ENCODE results near the gene LRFN2.

LRFN2 gene

DNA sequence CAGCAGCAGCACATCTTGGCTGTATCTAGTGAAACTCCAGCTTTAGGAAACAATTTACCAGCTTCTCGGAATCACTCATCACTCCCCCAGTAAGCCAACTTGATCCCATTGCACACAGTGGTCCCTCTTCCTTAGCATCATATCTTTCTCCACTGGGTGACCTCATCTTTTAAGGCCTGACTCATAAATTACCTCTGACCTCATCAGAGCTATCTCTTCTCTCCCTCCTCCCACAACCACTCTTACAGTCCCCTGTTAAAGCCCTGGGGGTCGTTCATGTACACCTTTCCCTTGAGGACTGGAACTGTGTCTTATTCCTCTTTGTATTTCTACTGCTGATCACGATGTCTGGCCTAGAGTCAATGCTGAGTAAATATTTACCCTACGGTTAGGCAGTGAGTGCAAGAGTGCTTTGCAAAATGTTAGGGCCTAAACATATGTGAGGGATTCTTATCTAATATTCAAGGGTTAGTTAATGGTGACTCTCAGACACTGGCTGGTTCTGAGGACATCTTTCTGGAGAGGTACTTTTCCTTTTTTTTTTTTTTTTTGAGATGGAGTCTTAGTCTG, 187.2 kb downstream of the LRFN2 start:
- TF ChIP-seq Cebpa-rat (IDR thresholded peaks at IDR 0.05): no peak
- Histone ChIP-seq H3K9ac (no peak overlapping the region), H3K4me3 (no peak overlapping the region), H3K4me1 (no peaks in the 10 kb centered on the region), H3K4me2 (no peak overlapping the region), H3K27me3 (no peaks in the 10 kb centered on the region), H4K20me1 (no peaks in the 10 kb centered on the region), H3K36me3 (no peaks in the 10 kb centered on the region), H3K9me3 (replicated peaks in 1 of 11) (0 out of 22 replicates have a peak, but pooled peaks cover 0 to 6% (median 0%) of the 10 kb centered on the region in 11 experiments), H3K27ac (no peak overlapping the region)

DNA sequence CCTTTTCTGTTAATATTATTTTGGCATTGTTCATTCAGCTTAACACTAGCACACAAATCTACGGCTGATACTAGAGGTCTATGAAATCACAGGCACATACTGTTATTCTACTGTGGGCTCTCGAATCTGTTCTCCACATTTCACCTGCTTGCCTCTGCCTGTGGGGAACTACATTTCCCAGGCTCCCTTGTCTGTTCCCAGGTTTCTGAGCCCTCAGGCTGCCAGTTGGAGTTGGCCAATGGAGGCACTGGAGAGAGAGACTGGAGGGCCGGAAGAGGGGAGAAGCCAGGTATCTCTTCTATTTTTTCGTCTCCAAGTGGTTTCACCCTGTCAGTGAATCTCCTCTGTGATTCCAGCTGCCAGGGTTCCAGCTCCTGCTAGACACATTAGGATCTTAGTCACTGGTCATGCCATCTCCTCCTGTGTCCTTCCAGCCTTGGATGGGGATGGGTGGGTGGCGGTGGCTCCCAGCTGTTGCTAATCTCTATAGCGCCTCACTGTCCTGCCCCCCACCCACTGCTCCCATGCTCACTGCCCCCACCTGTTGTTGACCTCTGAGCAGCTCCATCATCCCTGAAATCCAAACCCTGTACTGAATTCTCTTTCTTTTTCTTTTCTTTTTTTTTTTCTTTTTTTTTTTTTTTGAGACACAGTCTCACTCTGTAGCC, 188.2 kb downstream of the LRFN2 start:
- TF ChIP-seq Cebpa-rat (IDR thresholded peaks at IDR 0.05): no peak
- H3K4me3 ChIP-seq: no peak overlapping the region
- no peak overlapping the region for H3K4me2 ChIP-seq
- H3K4me1 ChIP-seq: no peaks in the 10 kb centered on the region
- no peaks in the 10 kb centered on the region for H3K36me3 ChIP-seq
- H3K27me3 ChIP-seq: no peaks in the 10 kb centered on the region
- H3K9me3 ChIP-seq (replicated peaks in 1 of 11): 0 out of 22 replicates have a peak, but pooled peaks cover 0 to 6% (median 0%) of the 10 kb centered on the region in 11 experiments
- H3K9ac ChIP-seq: no peak overlapping the region
- H3K27ac ChIP-seq: no peak overlapping the region
- H4K20me1 ChIP-seq: no peaks in the 10 kb centered on the region

DNA sequence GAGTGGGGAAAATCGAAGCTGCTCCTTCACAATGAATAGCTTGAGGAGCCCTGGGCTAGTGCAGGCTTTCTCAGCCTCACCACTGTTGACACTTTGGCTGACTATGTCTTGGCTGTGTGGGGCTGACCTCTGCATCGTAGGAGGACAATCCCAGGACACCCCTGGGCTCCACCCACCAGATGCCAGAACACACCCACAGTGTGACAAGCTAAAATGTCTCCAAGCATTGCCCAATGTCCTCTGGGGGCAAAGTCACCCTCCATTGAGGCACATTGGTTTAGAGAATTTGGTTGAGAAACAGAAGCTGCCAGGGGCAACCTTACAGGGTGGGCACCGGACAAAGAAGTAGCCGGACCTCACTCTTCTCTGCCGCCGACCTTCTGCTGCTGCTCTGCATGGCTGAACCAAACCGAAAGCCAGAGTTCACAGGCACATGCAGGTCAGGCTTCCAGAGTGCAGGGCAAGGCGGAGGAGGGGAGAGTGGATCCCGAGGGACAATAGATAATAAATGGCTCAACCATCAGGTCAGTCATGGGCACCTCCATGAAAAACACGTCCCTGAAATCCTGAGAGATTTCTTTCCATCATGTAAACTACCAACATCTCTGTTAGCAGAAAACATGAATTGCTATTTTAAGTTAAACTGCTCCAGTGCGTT, 189.0 kb downstream of the LRFN2 start:
- no peaks in the 10 kb centered on the region for H3K36me3 ChIP-seq
- no peaks in the 10 kb centered on the region for H3K4me1 ChIP-seq
- no peaks in the 10 kb centered on the region for H3K27me3 ChIP-seq
- TF ChIP-seq Cebpa-rat (IDR thresholded peaks at IDR 0.05): no peak
- no peak overlapping the region for H3K27ac ChIP-seq
- no peak overlapping the region for H3K9ac ChIP-seq
- 0 out of 22 replicates have a peak, but pooled peaks cover 0 to 6% (median 0%) of the 10 kb centered on the region in 11 experiments for H3K9me3 ChIP-seq (replicated peaks in 1 of 11)
- no peaks in the 10 kb centered on the region for H4K20me1 ChIP-seq
- no peak overlapping the region for H3K4me2 ChIP-seq
- no peak overlapping the region for H3K4me3 ChIP-seq

DNA sequence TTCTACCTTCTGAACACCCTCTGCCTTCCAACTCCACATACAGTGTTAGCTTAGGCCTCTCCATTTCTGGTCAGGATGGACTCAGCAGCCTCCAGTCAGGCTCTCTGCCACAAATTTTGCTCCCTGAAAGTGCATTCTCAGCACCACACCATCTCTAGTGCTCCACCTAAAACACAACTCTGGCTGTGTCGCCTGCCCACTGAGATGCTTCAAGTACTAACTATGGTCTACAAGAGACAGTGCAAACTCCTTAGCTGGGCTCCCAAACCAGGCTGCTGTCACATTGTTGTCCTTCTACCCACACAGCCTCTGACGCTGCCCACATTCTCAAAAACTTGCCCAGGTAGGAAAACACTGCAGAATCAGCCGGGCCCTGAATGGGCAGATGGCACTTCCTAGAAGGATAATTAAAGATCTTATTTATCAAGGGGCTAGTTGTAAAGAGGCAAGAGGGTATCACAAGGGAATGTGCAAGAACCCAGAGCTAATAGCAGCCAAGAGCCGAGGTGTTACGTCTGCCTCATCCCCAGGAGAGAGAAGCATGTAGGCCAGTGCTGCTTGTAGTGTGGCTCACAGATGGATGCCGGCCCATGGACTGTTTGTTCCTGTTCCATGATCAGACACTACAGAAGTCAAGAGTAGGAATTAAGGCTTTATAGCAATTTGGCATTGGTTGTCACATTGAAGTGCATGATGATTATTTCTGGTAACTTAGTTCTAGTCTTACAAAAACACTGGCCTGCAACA, 189.7 kb downstream of the LRFN2 start:
- TF ChIP-seq Cebpa-rat (IDR thresholded peaks at IDR 0.05): no peak
- no peaks in the 10 kb centered on the region for H3K4me1 ChIP-seq
- H3K9me3 ChIP-seq (replicated peaks in 1 of 11): 0 out of 22 replicates have a peak, but pooled peaks cover 0 to 6% (median 0%) of the 10 kb centered on the region in 11 experiments
- H3K4me3 ChIP-seq: no peak overlapping the region
- no peak overlapping the region for H3K4me2 ChIP-seq
- no peaks in the 10 kb centered on the region for H4K20me1 ChIP-seq
- H3K36me3 ChIP-seq: peaks cover 0 to 2% (median 0%) of the 10 kb centered on the region in 11 experiments; a peak in 3 of 22 replicates
- H3K9ac ChIP-seq: no peak overlapping the region
- no peaks in the 10 kb centered on the region for H3K27me3 ChIP-seq
- no peak overlapping the region for H3K27ac ChIP-seq

DNA sequence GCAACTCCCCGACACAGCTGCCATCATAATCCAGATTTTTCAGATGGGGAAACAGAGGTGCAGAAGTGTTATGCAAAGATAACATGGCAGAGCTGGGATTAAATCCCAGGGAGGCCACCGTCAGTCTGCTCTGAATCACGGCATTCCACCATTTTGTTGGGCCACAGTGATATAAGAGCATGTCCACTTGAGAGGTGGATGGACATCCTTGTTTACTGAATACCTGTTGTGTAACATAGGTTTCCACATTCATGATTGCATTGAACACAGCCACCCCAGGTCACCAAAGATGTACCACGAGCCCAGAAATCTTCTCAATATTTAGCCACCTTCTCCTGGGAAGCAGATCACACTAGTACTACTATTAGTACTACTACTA, 191.5 kb downstream of the LRFN2 start:
- no peak for TF ChIP-seq Cebpa-rat (IDR thresholded peaks at IDR 0.05)
- H4K20me1 ChIP-seq: no peaks in the 10 kb centered on the region
- no peak overlapping the region for H3K27ac ChIP-seq
- no peak overlapping the region for H3K4me2 ChIP-seq
- H3K9ac ChIP-seq: no peak overlapping the region
- no peaks in the 10 kb centered on the region for H3K4me1 ChIP-seq
- no peaks in the 10 kb centered on the region for H3K27me3 ChIP-seq
- no peak overlapping the region for H3K4me3 ChIP-seq
- H3K36me3 ChIP-seq: peaks cover 0 to 8% (median 0%) of the 10 kb centered on the region in 11 experiments; a peak in 4 of 22 replicates
- H3K9me3 ChIP-seq (replicated peaks in 1 of 11): no peaks in the 10 kb centered on the region

DNA sequence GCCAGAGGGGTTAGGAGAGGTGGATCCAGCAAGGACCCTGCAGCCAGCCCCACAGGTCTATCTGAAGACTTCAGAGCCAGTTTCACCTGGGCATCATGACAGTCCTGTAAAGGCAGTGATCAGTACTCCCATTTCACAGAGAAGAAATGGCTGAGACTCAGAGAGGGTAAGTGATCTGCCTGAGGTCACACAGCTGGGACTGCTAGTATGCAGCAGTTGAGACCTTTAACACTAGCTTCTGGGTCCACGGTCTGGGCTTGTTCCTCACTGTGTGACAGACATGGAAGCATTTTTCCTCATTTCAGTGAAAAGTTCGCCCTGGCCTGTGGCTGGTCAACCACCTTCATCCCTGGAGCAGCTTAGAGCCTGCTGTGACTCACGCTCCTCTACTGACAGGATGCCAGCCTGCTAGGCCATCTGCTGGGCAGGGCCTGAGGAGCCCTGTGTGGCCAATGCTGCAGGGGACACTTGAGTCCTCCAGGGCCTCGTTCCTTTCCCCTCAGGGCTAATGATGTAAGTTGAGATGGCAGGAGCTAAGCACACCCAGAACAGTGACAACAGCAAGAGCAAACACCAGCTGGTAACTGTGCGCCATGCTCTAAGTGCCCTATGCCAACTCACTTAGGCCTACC, 192.0 kb downstream of the LRFN2 start:
- TF ChIP-seq Cebpa-rat (IDR thresholded peaks at IDR 0.05): no peak
- H3K9ac ChIP-seq: no peak overlapping the region
- no peak overlapping the region for H3K4me3 ChIP-seq
- H3K27me3 ChIP-seq: no peaks in the 10 kb centered on the region
- H3K27ac ChIP-seq: no peak overlapping the region
- H3K36me3 ChIP-seq: peaks cover 0 to 8% (median 0%) of the 10 kb centered on the region in 11 experiments; a peak in 4 of 22 replicates
- no peaks in the 10 kb centered on the region for H3K9me3 ChIP-seq (replicated peaks in 1 of 11)
- no peaks in the 10 kb centered on the region for H3K4me1 ChIP-seq
- no peak overlapping the region for H3K4me2 ChIP-seq
- no peaks in the 10 kb centered on the region for H4K20me1 ChIP-seq

DNA sequence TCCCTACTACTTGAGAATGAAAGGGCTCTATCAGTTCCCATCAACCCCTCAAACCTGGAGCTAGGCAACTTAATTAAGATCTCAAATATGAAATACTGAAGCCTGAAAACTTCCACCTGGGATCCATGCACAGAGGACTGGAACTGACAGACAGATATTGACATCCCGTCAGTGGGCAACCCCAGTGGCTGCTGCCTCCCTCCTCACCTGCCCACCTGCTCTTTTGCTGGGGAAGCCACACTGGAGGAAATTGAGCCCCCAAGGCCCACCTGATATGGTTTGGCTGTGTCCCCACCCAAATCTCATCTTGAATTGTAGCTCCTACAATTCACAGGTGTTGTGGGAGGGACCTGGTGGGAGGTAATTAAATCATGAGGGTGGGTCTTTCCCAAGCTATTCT, 192.8 kb downstream of the LRFN2 start:
- Histone ChIP-seq H3K9ac (no peak overlapping the region), H3K4me1 (peaks cover 0 to 8% (median 0%) of the 10 kb centered on the region in 10 experiments; a peak in 4 of 20 replicates), H3K4me3 (no peak overlapping the region), H4K20me1 (no peaks in the 10 kb centered on the region), H3K4me2 (no peak overlapping the region), H3K27me3 (no peaks in the 10 kb centered on the region), H3K9me3 (replicated peaks in 1 of 11) (no peaks in the 10 kb centered on the region), H3K36me3 (peaks cover 0 to 8% (median 0%) of the 10 kb centered on the region in 11 experiments; a peak in 4 of 22 replicates), H3K27ac (no peak overlapping the region)
- no peak for TF ChIP-seq Cebpa-rat (IDR thresholded peaks at IDR 0.05)

DNA sequence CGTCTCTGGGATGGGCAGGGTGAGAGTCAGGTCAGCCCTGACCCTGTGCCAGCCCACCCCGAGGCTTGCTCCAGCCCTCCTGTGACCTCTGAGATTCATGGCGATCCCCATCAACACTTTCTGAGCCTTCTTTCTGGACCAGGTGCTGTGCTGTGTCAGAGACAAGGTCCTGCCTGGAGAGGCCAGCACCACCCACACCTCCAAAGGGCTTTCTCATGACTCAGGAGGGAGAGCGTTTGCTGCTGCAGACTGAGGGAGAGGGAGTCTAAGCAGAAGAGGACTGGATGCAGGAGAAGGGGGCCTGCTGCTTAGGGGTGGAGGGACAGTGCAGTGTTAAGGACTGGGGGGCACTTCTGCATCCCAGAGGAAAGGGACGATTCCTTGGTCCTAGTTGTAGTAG, 193.5 kb downstream of the LRFN2 start:
- no peak overlapping the region for H3K27ac ChIP-seq
- no peaks in the 10 kb centered on the region for H3K27me3 ChIP-seq
- peaks cover 0 to 8% (median 0%) of the 10 kb centered on the region in 10 experiments; a peak in 4 of 20 replicates for H3K4me1 ChIP-seq
- H3K36me3 ChIP-seq: peaks cover 0 to 8% (median 0%) of the 10 kb centered on the region in 11 experiments; a peak in 4 of 22 replicates
- H4K20me1 ChIP-seq: no peaks in the 10 kb centered on the region; a peak in 1 of 22 replicates
- H3K9ac ChIP-seq: no peak overlapping the region
- no peak for TF ChIP-seq Cebpa-rat (IDR thresholded peaks at IDR 0.05)
- no peaks in the 10 kb centered on the region for H3K9me3 ChIP-seq (replicated peaks in 1 of 11)
- H3K4me3 ChIP-seq: no peak overlapping the region
- H3K4me2 ChIP-seq: no peak overlapping the region

Data from BLaER1 treated with 17β-estradiol and CSF1 and Interleukin-3, amounts not matched to agents 10 nM and 100 nM (cell line).